Esophagus mucosa (tissue), 1 donor: ENCODE measurements around the gene ITPK1. TPM values are rescaled to one million over a fixed set of nuclear protein-coding genes. Genes with fewer than 3 reads are reported as not detected.
"Not testable (repeated sequence)": the region's sequence is repeated elsewhere in the genome, so short reads cannot be mapped to it uniquely, and the experiment has no call there.

Source experiments
- ATAC-seq: fragments of 200-7000 bp; cut with Tn5 transposase; one replicate; pipeline ENCODE4 v1.9.1; 2020
- total RNA-seq: library from RNA; stranded (reverse); gene quantifications from one replicate; pipeline ENCODE4 v1.2.4, GENCODE V29; 2023
- donor health status: DM: yes; HTN: yes; CAD: no.

ITPK1 gene
- total RNA-seq, 1 donor from 2014 or later = 22.1 TPM

GRCh38 chr14:93082576-93083001 lies 33.1 kb downstream of the ITPK1 start:
- no peak for ATAC-seq

- ATAC-seq = no peak
Observed at GRCh38 chr14:93081876-93082570, 33.7 kb downstream of the ITPK1 start.

- ATAC-seq = no peak
Observed at GRCh38 chr14:93079865-93080403, 35.8 kb downstream of the ITPK1 start.

GRCh38 chr14:93079321-93079720 lies 36.4 kb downstream of the ITPK1 start:
- no peak for ATAC-seq

- ATAC-seq = no peak
Observed at GRCh38 chr14:93078870-93079269, 36.9 kb downstream of the ITPK1 start.

GRCh38 chr14:93076755-93077154 lies 39.0 kb downstream of the ITPK1 start:
- ATAC-seq = no peak

- no peak for ATAC-seq
Observed at GRCh38 chr14:93075891-93076290, 39.8 kb downstream of the ITPK1 start.

GRCh38 chr14:93073910-93074769 lies 41.6 kb downstream of the ITPK1 start:
- ATAC-seq = peak; percentile 14

GRCh38 chr14:93073358-93073707 lies 42.4 kb downstream of the ITPK1 start:
- ATAC-seq = no peak

- ATAC-seq = no peak
Observed at GRCh38 chr14:93072659-93073357, 42.9 kb downstream of the ITPK1 start.

- no peak for ATAC-seq
Observed at GRCh38 chr14:93068711-93069110, 47.0 kb downstream of the ITPK1 start.

- ATAC-seq = no peak
Observed at GRCh38 chr14:93067088-93067487, 48.6 kb downstream of the ITPK1 start.

- peak; percentile 21 for ATAC-seq
Observed at GRCh38 chr14:93065272-93065730, 50.4 kb downstream of the ITPK1 start.

GRCh38 chr14:93064411-93065271 lies 51.1 kb downstream of the ITPK1 start:
- no peak for ATAC-seq

GRCh38 chr14:93063393-93063792 lies 52.3 kb downstream of the ITPK1 start:
- ATAC-seq = no peak

- no peak for ATAC-seq
Observed at GRCh38 chr14:93062890-93063289, 52.8 kb downstream of the ITPK1 start.

GRCh38 chr14:93062013-93062412 lies 53.7 kb downstream of the ITPK1 start:
- not testable (repeated sequence) for ATAC-seq

GRCh38 chr14:93061380-93062012 lies 54.2 kb downstream of the ITPK1 start:
- ATAC-seq = no peak

GRCh38 chr14:93060841-93061240 lies 54.9 kb downstream of the ITPK1 start:
- no peak for ATAC-seq

- ATAC-seq = no peak
Observed at GRCh38 chr14:93059917-93060545, 55.7 kb downstream of the ITPK1 start.

GRCh38 chr14:93059260-93059659 lies 56.5 kb downstream of the ITPK1 start:
- ATAC-seq = no peak
